Neural progenitor cell (in vitro differentiated cells): ENCODE measurements around the gene SWT1. TPM values are rescaled to one million over a fixed set of nuclear protein-coding genes. Genes with fewer than 3 reads are reported as not detected.

Experiments used
- DNase-seq: peaks from one replicate; pipeline ENCODE4 v3.0.0-alpha.2; 2016; ENCODE audit warnings: low spot score
- H2AFZ ChIP-seq: fragments of 200-600 bp; sonication (generic); replicated peaks from 2 replicates; pipeline ENCODE4 v1.6.1; 2016; ENCODE audit warnings: antibody characterized with exemption
- H3F3A ChIP-seq: fragments of 200-600 bp; sonication (generic); 2 replicates; pipeline ENCODE4 v1.6.1; 2016; ENCODE audit warnings: antibody characterized with exemption, low read depth
- H3K27ac ChIP-seq: fragments of 200-600 bp; sonication (generic); 2 replicates; pipeline ENCODE4 v1.5.1; 2016; ENCODE audit warnings: mild to moderate bottlenecking
- H3K27me3 ChIP-seq: fragments of 200-600 bp; sonication (generic); 2 replicates; pipeline ENCODE4 v1.6.1; 2016; ENCODE audit warnings: mild to moderate bottlenecking, moderate library complexity
- H3K36me3 ChIP-seq: fragments of 200-600 bp; sonication (generic); 2 replicates; pipeline ENCODE4 v1.5.1; 2016
- H3K4me1 ChIP-seq: fragments of 200-600 bp; sonication (generic); 2 replicates; pipeline ENCODE4 v1.6.1; 2016; ENCODE audit warnings: mixed run types
- H3K4me2 ChIP-seq: fragments of 200-600 bp; sonication (generic); 2 replicates; pipeline ENCODE4 v1.6.1; 2016
- H3K4me3 ChIP-seq: fragments of 200-600 bp; sonication (generic); 2 replicates; pipeline ENCODE4 v1.5.1; 2016
- H3K79me2 ChIP-seq: fragments of 200-600 bp; sonication (generic); 2 replicates; pipeline ENCODE4 v1.6.1; 2016; ENCODE audit warnings: low read depth
- H3K9ac ChIP-seq: fragments of 200-600 bp; sonication (generic); 2 replicates; pipeline ENCODE4 v1.6.1; 2016
- H3K9me3 ChIP-seq: fragments of 200-600 bp; sonication (generic); 2 replicates; pipeline ENCODE4 v1.5.1; 2016; ENCODE audit warnings: low read depth
- H4K20me1 ChIP-seq: fragments of 200-600 bp; sonication (generic); 2 replicates; pipeline ENCODE4 v1.6.1; 2016; ENCODE audit warnings: low read depth
- H3K27ac Mint-ChIP-seq: 3 replicates; pipeline ENCODE4 v1.8.0; 2021; ENCODE audit warnings: mixed read lengths
- H3K27me3 Mint-ChIP-seq: 2 replicates; pipeline ENCODE4 v1.8.0; 2022; ENCODE audit warnings: low read depth, mild to moderate bottlenecking, inconsistent platforms, moderate library complexity, mixed read lengths; ENCODE audit not compliant: insufficient read depth
- H3K36me3 Mint-ChIP-seq: 3 replicates; pipeline ENCODE4 v1.8.0; 2021; ENCODE audit warnings: mixed read lengths
- H3K4me1 Mint-ChIP-seq: 3 replicates; pipeline ENCODE4 v1.8.0; 2021; ENCODE audit warnings: mixed read lengths
- H3K4me3 Mint-ChIP-seq: 3 replicates; pipeline ENCODE4 v1.8.0; 2021; ENCODE audit warnings: mild to moderate bottlenecking, moderate library complexity, mixed read lengths
- H3K9me3 Mint-ChIP-seq: 3 replicates; pipeline ENCODE4 v1.8.0; 2020; ENCODE audit warnings: mixed read lengths
- CTCF ChIP-seq: fragments of 200-600 bp; sonication (generic); IDR thresholded peaks from 2 replicates; pipeline ENCODE4 v1.5.1; 2017; ENCODE audit warnings: antibody characterized with exemption, mild to moderate bottlenecking
- EZH2 ChIP-seq: fragments of 200-600 bp; sonication (generic); IDR thresholded peaks from 2 replicates; pipeline ENCODE4 v1.6.1; 2017; ENCODE audit warnings: antibody characterized with exemption, mild to moderate bottlenecking, moderate library complexity
- EZH2phosphoT487 ChIP-seq: fragments of 200-600 bp; sonication (generic); IDR thresholded peaks from 2 replicates; pipeline ENCODE4 v1.6.1; 2017; ENCODE audit warnings: antibody characterized with exemption
- total RNA-seq: library from RNA; depleted of rRNA; stranded (reverse); fragments of >200 nt; gene quantifications from 2 replicates; pipeline ENCODE4 v1.2.3, GENCODE V29; 2015; ENCODE audit warnings: low replicate concordance

Gene SWT1
- total RNA-seq, 1 donor from 2014 or later, result 12.4 TPM

DNA sequence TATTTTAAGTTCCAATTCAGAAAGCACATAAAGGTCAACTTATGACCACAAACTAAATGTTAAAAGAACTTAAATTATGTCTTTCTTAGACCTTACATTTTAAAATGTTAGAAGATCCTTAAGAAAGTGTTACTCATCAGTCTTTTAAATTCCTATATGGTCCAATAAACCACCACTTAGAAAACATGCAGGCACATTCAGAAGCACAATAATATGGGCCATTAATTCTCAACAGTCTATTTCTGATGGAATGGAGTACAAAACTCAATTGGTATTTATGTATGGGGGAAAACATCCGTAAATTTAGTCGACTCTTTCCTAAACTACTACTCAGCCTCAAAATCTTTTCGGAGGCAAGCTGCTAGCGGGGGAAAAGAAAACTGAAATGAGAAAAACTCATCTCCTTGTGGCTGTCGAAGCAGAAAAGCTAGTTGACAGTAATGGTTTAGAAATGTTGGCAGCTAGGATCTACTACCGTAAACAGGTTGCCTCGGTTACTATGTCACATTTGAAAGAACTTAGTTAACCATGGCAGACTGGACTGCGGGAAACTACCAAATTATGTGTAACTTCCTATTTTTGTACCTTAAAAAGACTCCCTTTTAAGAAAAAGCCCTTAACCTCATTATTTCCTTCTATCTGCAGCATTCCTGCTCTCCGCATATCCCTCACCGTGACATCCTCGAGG, 1.2 kb upstream of the SWT1 start:
- DNase-seq, result peak; percentile 3
- H3K4me1 ChIP-seq, result peaks cover 18% of the 10 kb centered on the region
- no peak overlapping the region for H3K27ac ChIP-seq
- no peaks in the 10 kb centered on the region for H3K27me3 ChIP-seq
- peak overlapping the region; percentile 91 for H3K27ac Mint-ChIP-seq
- peaks cover 6% of the 10 kb centered on the region for H3K27me3 Mint-ChIP-seq
- H3K79me2 ChIP-seq, result peaks cover 26% of the 10 kb centered on the region
- H2AFZ ChIP-seq, result no peak overlapping the region
- peak overlapping the region; percentile 63 for H3K4me3 ChIP-seq
- H3K9me3 Mint-ChIP-seq, result no peaks in the 10 kb centered on the region
- peaks cover 27% of the 10 kb centered on the region for H3K4me1 Mint-ChIP-seq
- H3K9ac ChIP-seq, result peak overlapping the region; percentile 85
- H3F3A ChIP-seq, result peaks cover 7% of the 10 kb centered on the region
- peak overlapping the region; percentile 99 for H3K4me3 Mint-ChIP-seq
- H3K4me2 ChIP-seq, result peak overlapping the region; percentile 87
- no peaks in the 10 kb centered on the region for H3K36me3 Mint-ChIP-seq
- H3K9me3 ChIP-seq, result no peaks in the 10 kb centered on the region
- peaks cover 14% of the 10 kb centered on the region for H4K20me1 ChIP-seq
- H3K36me3 ChIP-seq, result no peaks in the 10 kb centered on the region
- TF ChIP-seq EZH2phosphoT487, result no peak
- TF ChIP-seq EZH2, result no peak
- no peak for TF ChIP-seq CTCF

GRCh38 chr1:185156288-185156853, 596 bp upstream of the SWT1 start:
- H2AFZ ChIP-seq, result peak overlapping the region; percentile 46
- DNase-seq, result no peak
- H3K4me1 Mint-ChIP-seq, result peaks cover 27% of the 10 kb centered on the region

GRCh38 chr1:185157599-185158412, 839 bp downstream of the SWT1 start:
- peak; percentile 26 for DNase-seq
- H3K4me3 Mint-ChIP-seq, result peak overlapping the region; percentile 99
- Histone ChIP-seq H4K20me1 (peaks cover 10% of the 10 kb centered on the region), H3K9ac (peak overlapping the region; percentile 52), H3K79me2 (peaks cover 26% of the 10 kb centered on the region), H3K9me3 (no peaks in the 10 kb centered on the region), H2AFZ (peak overlapping the region; percentile 93), H3K4me1 (peaks cover 18% of the 10 kb centered on the region), H3K27me3 (no peaks in the 10 kb centered on the region), H3K36me3 (no peaks in the 10 kb centered on the region), H3F3A (peaks cover 7% of the 10 kb centered on the region), H3K27ac (no peak overlapping the region), H3K4me3 (peak overlapping the region; percentile 63), H3K4me2 (peak overlapping the region; percentile 90)
- H3K36me3 Mint-ChIP-seq, result no peaks in the 10 kb centered on the region
- peaks cover 6% of the 10 kb centered on the region for H3K27me3 Mint-ChIP-seq
- peaks cover 27% of the 10 kb centered on the region for H3K4me1 Mint-ChIP-seq
- TF ChIP-seq CTCF (no peak), EZH2 (no peak), EZH2phosphoT487 (no peak)
- H3K27ac Mint-ChIP-seq, result peak overlapping the region; percentile 48
- no peaks in the 10 kb centered on the region for H3K9me3 Mint-ChIP-seq

More at GRCh38 chr1:185156288-185156853, 596 bp upstream of the SWT1 start:
- Histone ChIP-seq H3K4me1 (peaks cover 18% of the 10 kb centered on the region), H3K9me3 (no peaks in the 10 kb centered on the region), H3K4me2 (peak overlapping the region; percentile 87), H3K9ac (peak overlapping the region; percentile 85), H3K36me3 (no peaks in the 10 kb centered on the region), H3K27me3 (no peaks in the 10 kb centered on the region), H3F3A (peaks cover 7% of the 10 kb centered on the region), H4K20me1 (peaks cover 14% of the 10 kb centered on the region), H3K79me2 (peaks cover 26% of the 10 kb centered on the region), H3K27ac (peak overlapping the region; percentile 87), H3K4me3 (peak overlapping the region; percentile 63)
- Mint-ChIP-seq H3K27ac (peak overlapping the region; percentile 94), H3K9me3 (no peaks in the 10 kb centered on the region), H3K27me3 (peaks cover 6% of the 10 kb centered on the region), H3K36me3 (no peaks in the 10 kb centered on the region), H3K4me3 (peak overlapping the region; percentile 99)
- no peak for TF ChIP-seq EZH2
- no peak for TF ChIP-seq CTCF
- no peak for TF ChIP-seq EZH2phosphoT487
